Astrocyte (in vitro differentiated cells and primary cell): Measurements from ENCODE around the gene BHLHE40. TPM values are rescaled to one million over a fixed set of nuclear protein-coding genes. Genes with fewer than 3 reads are reported as not detected.

Source experiments
- DNase-seq: peaks from one replicate; pipeline ENCODE4 v3.0.0-alpha.2; 2010; ENCODE audit warnings: low read depth
- FAIRE-seq: peaks from 2 replicates; lab custom pipeline; 2011; peaks lifted over from hg19 to GRCh38; lab: Jason Lieb, UNC
- H2AFZ ChIP-seq: 2 replicates; pipeline ENCODE4 v1.6.0; 2012; ENCODE audit warnings: low read depth, low read length, inconsistent platforms
- H3K27ac ChIP-seq: 2 replicates; pipeline ENCODE4 v1.5.1; 2011; ENCODE audit warnings: low read depth, low read length, inconsistent platforms
- H3K27me3 ChIP-seq: 2 replicates; pipeline ENCODE4 v1.6.0; 2011; ENCODE audit warnings: low read length, inconsistent platforms; ENCODE audit not compliant: insufficient read depth
- H3K36me3 ChIP-seq: 2 replicates; pipeline ENCODE4 v1.5.1; 2011; ENCODE audit warnings: low read length, inconsistent platforms; ENCODE audit not compliant: insufficient read depth
- H3K4me1 ChIP-seq: 2 replicates; pipeline ENCODE4 v1.5.1; 2011; ENCODE audit warnings: low read length, inconsistent platforms; ENCODE audit not compliant: insufficient read depth
- H3K4me2 ChIP-seq: 2 replicates; pipeline ENCODE4 v1.6.0; 2012; ENCODE audit warnings: low read length, inconsistent platforms
- H3K4me3 ChIP-seq: 2 replicates; pipeline ENCODE4 v1.5.1; 2011; ENCODE audit warnings: low read depth, mild to moderate bottlenecking, low read length, inconsistent platforms; ENCODE audit not compliant: insufficient read depth
- H3K79me2 ChIP-seq: 2 replicates; pipeline ENCODE4 v1.6.0; 2012; ENCODE audit warnings: mild to moderate bottlenecking, low read length, inconsistent platforms; ENCODE audit not compliant: insufficient read depth
- H3K9ac ChIP-seq: 2 replicates; pipeline ENCODE4 v1.6.0; 2012; ENCODE audit warnings: mild to moderate bottlenecking, low read length, inconsistent platforms
- H3K9me3 ChIP-seq: 2 replicates; pipeline ENCODE4 v1.5.1; 2012; ENCODE audit warnings: low read depth, mild to moderate bottlenecking, low read length, inconsistent platforms; ENCODE audit not compliant: insufficient read depth
- H4K20me1 ChIP-seq: 2 replicates; pipeline ENCODE4 v1.6.0; 2012; ENCODE audit warnings: low read length, inconsistent platforms; ENCODE audit not compliant: insufficient read depth
- H3K27ac Mint-ChIP-seq: one replicate; pipeline ENCODE4 v1.8.0; 2021; ENCODE audit warnings: mild to moderate bottlenecking, mixed read lengths; ENCODE audit not compliant: unreplicated experiment
- H3K27me3 Mint-ChIP-seq: one replicate; pipeline ENCODE4 v1.8.0; 2021; ENCODE audit warnings: low read depth, mixed read lengths; ENCODE audit not compliant: unreplicated experiment
- H3K36me3 Mint-ChIP-seq: one replicate; pipeline ENCODE4 v1.8.0; 2021; ENCODE audit warnings: low read depth, mixed read lengths; ENCODE audit not compliant: unreplicated experiment
- H3K4me1 Mint-ChIP-seq: one replicate; pipeline ENCODE4 v1.8.0; 2021; ENCODE audit warnings: low read depth, mixed read lengths; ENCODE audit not compliant: unreplicated experiment
- H3K4me3 Mint-ChIP-seq: one replicate; pipeline ENCODE4 v1.8.0; 2021; ENCODE audit warnings: mild to moderate bottlenecking, moderate library complexity, mixed read lengths; ENCODE audit not compliant: unreplicated experiment
- H3K9me3 Mint-ChIP-seq: one replicate; pipeline ENCODE4 v1.8.0; 2021; ENCODE audit warnings: mild to moderate bottlenecking, mixed read lengths; ENCODE audit not compliant: unreplicated experiment
- EZH2 ChIP-seq: IDR thresholded peaks from 2 replicates; pipeline ENCODE4 v1.6.1; 2012; ENCODE audit warnings: mild to moderate bottlenecking, low read length, inconsistent platforms; ENCODE audit not compliant: insufficient read depth
- total RNA-seq: library from RNA; stranded (reverse); gene quantifications from 2 replicates; pipeline ENCODE4 v1.2.1, GENCODE V29; 2021
- TF ChIP-seq, protein P1 (sequence below): IDR thresholded peaks from 2 replicates; pipeline ENCODE4 v1.5.1; 2011; ENCODE audit warnings: low read depth, mild to moderate bottlenecking, inconsistent platforms, low read length, moderate library complexity; ENCODE audit not compliant: insufficient read depth

BHLHE40 gene
- total RNA-seq, 1 donor from 2014 or later: 156 TPM

DNA sequence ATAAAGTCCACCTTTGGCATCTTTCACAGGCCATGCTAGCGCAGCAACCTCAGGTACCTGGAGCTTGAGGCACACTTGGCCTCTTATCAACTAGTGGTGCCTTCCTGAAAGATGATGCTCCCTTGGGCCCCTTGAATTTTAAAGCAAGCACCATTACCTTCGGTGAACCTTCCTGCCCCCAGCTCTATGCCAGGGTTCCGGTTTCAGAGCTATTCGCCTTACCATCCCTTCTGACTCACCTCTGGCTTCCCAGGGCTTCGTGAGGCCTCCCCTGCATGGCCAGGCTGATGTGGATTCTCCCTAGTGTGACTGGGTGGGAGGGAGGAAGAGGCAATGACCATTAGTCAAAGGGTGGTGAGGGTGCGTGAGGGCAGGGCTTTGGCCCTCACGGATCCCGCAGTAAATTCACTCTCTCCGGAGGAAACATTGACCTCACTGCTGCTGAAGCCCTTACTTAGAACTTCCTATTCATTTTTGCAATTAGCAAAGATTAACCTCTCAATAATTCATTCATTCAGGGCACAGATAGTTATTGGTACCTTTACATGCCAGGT, 16.3 kb downstream of the BHLHE40 start:
- peak; percentile 83 for DNase-seq

DNA sequence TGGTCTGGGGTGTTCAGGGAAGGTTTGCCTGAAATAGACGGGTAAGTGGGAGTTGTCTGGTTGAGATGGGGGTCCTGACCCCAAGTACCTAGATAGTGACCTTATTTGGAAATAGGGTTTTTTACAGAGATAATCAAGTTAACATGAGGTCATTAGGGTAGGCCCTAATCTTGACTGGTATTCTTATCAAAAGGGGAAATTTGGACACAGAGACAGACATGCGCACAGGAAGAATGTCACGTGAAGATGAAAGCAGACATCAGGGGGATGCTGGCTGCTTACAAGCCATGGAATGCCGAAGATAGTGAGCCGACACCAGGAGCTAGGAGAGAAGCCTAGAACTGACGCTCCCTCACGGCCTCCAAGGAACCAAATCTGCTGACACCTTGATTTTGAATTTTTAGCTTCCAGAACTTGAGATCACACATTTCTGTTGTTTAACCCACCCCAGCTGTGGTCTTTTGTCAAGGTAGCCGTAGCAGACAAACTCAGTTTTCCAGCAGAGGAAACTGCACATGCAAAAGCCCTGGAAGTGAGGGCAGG, 17.1 kb downstream of the BHLHE40 start:
- no peak for FAIRE-seq
- Histone ChIP-seq H3K4me2 (peak overlapping the region; percentile 68), H3K79me2 (no peaks in the 10 kb centered on the region), H3K9ac (peak overlapping the region; percentile 86), H3K9me3 (no peaks in the 10 kb centered on the region), H3K27ac (peak overlapping the region; percentile 100), H3K4me3 (no peak overlapping the region), H3K36me3 (no peaks in the 10 kb centered on the region), H4K20me1 (no peaks in the 10 kb centered on the region), H3K4me1 (peaks cover 22% of the 10 kb centered on the region), H3K27me3 (no peaks in the 10 kb centered on the region), H2AFZ (no peak overlapping the region)
- Mint-ChIP-seq H3K4me1 (peaks cover 39% of the 10 kb centered on the region), H3K4me3 (no peak overlapping the region), H3K9me3 (no peaks in the 10 kb centered on the region), H3K27ac (peak overlapping the region; percentile 99), H3K36me3 (no peaks in the 10 kb centered on the region), H3K27me3 (no peaks in the 10 kb centered on the region)
- TF ChIP-seq, protein P1, sequence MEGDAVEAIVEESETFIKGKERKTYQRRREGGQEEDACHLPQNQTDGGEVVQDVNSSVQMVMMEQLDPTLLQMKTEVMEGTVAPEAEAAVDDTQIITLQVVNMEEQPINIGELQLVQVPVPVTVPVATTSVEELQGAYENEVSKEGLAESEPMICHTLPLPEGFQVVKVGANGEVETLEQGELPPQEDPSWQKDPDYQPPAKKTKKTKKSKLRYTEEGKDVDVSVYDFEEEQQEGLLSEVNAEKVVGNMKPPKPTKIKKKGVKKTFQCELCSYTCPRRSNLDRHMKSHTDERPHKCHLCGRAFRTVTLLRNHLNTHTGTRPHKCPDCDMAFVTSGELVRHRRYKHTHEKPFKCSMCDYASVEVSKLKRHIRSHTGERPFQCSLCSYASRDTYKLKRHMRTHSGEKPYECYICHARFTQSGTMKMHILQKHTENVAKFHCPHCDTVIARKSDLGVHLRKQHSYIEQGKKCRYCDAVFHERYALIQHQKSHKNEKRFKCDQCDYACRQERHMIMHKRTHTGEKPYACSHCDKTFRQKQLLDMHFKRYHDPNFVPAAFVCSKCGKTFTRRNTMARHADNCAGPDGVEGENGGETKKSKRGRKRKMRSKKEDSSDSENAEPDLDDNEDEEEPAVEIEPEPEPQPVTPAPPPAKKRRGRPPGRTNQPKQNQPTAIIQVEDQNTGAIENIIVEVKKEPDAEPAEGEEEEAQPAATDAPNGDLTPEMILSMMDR: no peak
- no peak for TF ChIP-seq EZH2
- DNase-seq: no peak

More for the DNA sequence above, 16.3 kb downstream of the BHLHE40 start:
- Histone ChIP-seq H3K27ac (peak overlapping the region; percentile 100), H3K4me3 (no peak overlapping the region), H3K4me2 (peak overlapping the region; percentile 68), H4K20me1 (no peaks in the 10 kb centered on the region), H3K9me3 (no peaks in the 10 kb centered on the region), H3K4me1 (peaks cover 22% of the 10 kb centered on the region), H3K36me3 (no peaks in the 10 kb centered on the region), H3K9ac (peak overlapping the region; percentile 86), H3K27me3 (no peaks in the 10 kb centered on the region), H2AFZ (peak overlapping the region; percentile 32), H3K79me2 (no peaks in the 10 kb centered on the region)
- TF ChIP-seq, protein P1: no peak
- TF ChIP-seq EZH2: no peak
- FAIRE-seq: no peak
- Mint-ChIP-seq H3K27ac (peak overlapping the region; percentile 99), H3K9me3 (no peaks in the 10 kb centered on the region), H3K4me3 (peak overlapping the region; percentile 40), H3K36me3 (no peaks in the 10 kb centered on the region), H3K27me3 (no peaks in the 10 kb centered on the region), H3K4me1 (peaks cover 37% of the 10 kb centered on the region)

DNA sequence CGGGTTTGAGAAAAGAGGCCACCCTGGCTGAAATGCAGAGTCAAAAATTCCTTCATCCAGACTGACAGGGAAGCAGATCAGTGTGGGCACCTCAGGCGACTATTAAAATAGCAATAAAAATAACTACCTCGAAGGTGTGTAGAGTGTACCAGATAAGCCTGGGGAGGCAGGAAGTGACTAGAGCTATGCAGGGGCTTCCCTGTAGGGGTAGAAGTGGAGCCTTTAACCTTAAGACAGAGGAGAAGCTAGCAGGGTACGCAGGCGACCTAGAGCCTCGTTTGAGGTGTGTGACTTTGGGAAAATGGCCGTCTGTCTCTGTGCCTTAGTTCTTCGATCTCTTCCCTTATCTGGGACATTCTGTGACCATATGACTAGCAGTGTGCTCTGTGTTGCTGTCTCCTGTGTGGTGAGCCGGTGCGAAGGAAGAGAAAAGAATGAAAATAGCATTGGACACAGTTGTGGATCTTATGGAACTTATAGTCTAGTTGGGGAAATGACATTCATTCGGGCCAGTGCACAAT, 17.6 kb downstream of the BHLHE40 start:
- Histone ChIP-seq H3K27me3 (no peaks in the 10 kb centered on the region), H3K27ac (no peak overlapping the region), H4K20me1 (no peaks in the 10 kb centered on the region), H3K4me1 (peaks cover 22% of the 10 kb centered on the region), H3K36me3 (no peaks in the 10 kb centered on the region), H3K4me2 (no peak overlapping the region), H3K9me3 (no peaks in the 10 kb centered on the region), H3K79me2 (no peaks in the 10 kb centered on the region), H3K9ac (no peak overlapping the region), H3K4me3 (no peak overlapping the region), H2AFZ (no peak overlapping the region)
- Mint-ChIP-seq H3K27ac (peak overlapping the region; percentile 99), H3K27me3 (no peaks in the 10 kb centered on the region), H3K9me3 (no peaks in the 10 kb centered on the region), H3K36me3 (no peaks in the 10 kb centered on the region), H3K4me1 (peaks cover 39% of the 10 kb centered on the region), H3K4me3 (no peak overlapping the region)
- FAIRE-seq: no peak
- no peak for DNase-seq
- TF ChIP-seq, protein P1: no peak
- no peak for TF ChIP-seq EZH2
